ENCODE results near the gene FAM177A1. TPM values are rescaled to one million over a fixed set of nuclear protein-coding genes. Genes with fewer than 3 reads are reported as not detected.

FAM177A1 gene
- total and polyA plus RNA-seq, 2 of the 13 experiments (the other 11 are each of a cell fraction or from before 2014, with no cell fraction given): 72.9 to 119 TPM

DNA sequence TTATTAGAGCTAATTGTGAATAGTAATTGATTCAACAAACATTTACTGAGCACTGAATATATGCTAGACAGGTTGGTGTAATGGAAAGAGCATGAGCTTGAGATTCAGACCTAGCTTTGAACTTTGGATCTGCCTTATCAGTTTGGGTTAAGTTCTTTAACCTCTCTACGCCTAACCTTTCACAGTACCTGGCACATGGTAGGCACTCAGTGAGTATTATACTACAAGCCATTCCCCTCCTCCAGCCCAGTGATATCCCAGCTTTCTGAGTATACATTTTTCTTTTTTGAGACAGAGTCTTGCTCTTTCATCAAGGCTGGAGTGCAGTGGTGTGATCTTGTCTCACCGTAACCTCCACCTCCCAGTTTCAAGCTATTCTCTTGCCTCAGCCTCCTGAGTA, 32.0 kb downstream of the FAM177A1 start (continued):
- TF ChIP-seq, protein P1, sequence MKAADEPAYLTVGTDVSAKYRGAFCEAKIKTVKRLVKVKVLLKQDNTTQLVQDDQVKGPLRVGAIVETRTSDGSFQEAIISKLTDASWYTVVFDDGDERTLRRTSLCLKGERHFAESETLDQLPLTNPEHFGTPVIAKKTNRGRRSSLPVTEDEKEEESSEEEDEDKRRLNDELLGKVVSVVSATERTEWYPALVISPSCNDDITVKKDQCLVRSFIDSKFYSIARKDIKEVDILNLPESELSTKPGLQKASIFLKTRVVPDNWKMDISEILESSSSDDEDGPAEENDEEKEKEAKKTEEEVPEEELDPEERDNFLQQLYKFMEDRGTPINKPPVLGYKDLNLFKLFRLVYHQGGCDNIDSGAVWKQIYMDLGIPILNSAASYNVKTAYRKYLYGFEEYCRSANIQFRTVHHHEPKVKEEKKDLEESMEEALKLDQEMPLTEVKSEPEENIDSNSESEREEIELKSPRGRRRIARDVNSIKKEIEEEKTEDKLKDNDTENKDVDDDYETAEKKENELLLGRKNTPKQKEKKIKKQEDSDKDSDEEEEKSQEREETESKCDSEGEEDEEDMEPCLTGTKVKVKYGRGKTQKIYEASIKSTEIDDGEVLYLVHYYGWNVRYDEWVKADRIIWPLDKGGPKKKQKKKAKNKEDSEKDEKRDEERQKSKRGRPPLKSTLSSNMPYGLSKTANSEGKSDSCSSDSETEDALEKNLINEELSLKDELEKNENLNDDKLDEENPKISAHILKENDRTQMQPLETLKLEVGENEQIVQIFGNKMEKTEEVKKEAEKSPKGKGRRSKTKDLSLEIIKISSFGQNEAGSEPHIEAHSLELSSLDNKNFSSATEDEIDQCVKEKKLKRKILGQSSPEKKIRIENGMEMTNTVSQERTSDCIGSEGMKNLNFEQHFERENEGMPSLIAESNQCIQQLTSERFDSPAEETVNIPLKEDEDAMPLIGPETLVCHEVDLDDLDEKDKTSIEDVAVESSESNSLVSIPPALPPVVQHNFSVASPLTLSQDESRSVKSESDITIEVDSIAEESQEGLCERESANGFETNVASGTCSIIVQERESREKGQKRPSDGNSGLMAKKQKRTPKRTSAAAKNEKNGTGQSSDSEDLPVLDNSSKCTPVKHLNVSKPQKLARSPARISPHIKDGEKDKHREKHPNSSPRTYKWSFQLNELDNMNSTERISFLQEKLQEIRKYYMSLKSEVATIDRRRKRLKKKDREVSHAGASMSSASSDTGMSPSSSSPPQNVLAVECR (CRISPR knock-in tag; IDR thresholded peaks at IDR 0.05; ENCODE audit: borderline replicate concordance): peak; percentile 50; the same call in 1 of the 2 replicates
- TF ChIP-seq HNRNPH1 (optimal IDR thresholded peaks at IDR 0.05; ENCODE audit: low read depth, low read length) (no peak), POGZ (CRISPR knock-in tag; IDR thresholded peaks at IDR 0.05) (no peak), LCORL (IDR thresholded peaks at IDR 0.05) (no peak), LCORL (CRISPR knock-in tag; IDR thresholded peaks at IDR 0.05) (peak; percentile 62; the same call in 1 of the 2 replicates), SIX4 (CRISPR knock-in tag; IDR thresholded peaks at IDR 0.05) (no peak), PITX1 (CRISPR knock-in tag; IDR thresholded peaks at IDR 0.05) (peak; percentile 89), NR2C2 (CRISPR knock-in tag; IDR thresholded peaks at IDR 0.05; ENCODE audit: borderline replicate concordance) (0 out of 2 replicates have a peak, but pooled peaks have one; percentile 66), ZBTB3 (CRISPR knock-in tag; IDR thresholded peaks at IDR 0.05; ENCODE audit: borderline replicate concordance, low read depth) (no peak), ZFAT (CRISPR knock-in tag; conservative IDR thresholded peaks at IDR 0.05) (no peak), ZNF230 (CRISPR knock-in tag; IDR thresholded peaks at IDR 0.05) (no peak), DNMT1 (CRISPR knock-in tag; IDR thresholded peaks at IDR 0.05) (no peak), NAIF1 (CRISPR knock-in tag; IDR thresholded peaks at IDR 0.05; ENCODE audit: borderline replicate concordance) (no peak), KLF11 (CRISPR knock-in tag; IDR thresholded peaks at IDR 0.05) (no peak), ZNF605 (CRISPR knock-in tag; IDR thresholded peaks at IDR 0.05) (no peak), WIZ (CRISPR knock-in tag; IDR thresholded peaks at IDR 0.05) (0 out of 2 replicates have a peak, but pooled peaks have one; percentile 49), PAF1 (CRISPR knock-in tag; IDR thresholded peaks at IDR 0.05) (no peak), ZNF24 (IDR thresholded peaks at IDR 0.05) (no peak)
- TF ChIP-seq, protein P2, sequence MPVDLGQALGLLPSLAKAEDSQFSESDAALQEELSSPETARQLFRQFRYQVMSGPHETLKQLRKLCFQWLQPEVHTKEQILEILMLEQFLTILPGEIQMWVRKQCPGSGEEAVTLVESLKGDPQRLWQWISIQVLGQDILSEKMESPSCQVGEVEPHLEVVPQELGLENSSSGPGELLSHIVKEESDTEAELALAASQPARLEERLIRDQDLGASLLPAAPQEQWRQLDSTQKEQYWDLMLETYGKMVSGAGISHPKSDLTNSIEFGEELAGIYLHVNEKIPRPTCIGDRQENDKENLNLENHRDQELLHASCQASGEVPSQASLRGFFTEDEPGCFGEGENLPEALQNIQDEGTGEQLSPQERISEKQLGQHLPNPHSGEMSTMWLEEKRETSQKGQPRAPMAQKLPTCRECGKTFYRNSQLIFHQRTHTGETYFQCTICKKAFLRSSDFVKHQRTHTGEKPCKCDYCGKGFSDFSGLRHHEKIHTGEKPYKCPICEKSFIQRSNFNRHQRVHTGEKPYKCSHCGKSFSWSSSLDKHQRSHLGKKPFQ (CRISPR knock-in tag; IDR thresholded peaks at IDR 0.05; ENCODE audit: insufficient replicate concordance): peak; percentile 59
- TF ChIP-seq, protein P3, sequence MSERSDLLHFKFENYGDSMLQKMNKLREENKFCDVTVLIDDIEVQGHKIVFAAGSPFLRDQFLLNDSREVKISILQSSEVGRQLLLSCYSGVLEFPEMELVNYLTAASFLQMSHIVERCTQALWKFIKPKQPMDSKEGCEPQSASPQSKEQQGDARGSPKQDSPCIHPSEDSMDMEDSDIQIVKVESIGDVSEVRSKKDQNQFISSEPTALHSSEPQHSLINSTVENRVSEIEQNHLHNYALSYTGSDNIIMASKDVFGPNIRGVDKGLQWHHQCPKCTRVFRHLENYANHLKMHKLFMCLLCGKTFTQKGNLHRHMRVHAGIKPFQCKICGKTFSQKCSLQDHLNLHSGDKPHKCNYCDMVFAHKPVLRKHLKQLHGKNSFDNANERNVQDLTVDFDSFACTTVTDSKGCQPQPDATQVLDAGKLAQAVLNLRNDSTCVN (CRISPR knock-in tag; IDR thresholded peaks at IDR 0.05; ENCODE audit: borderline replicate concordance): no peak
- TF ChIP-seq, protein P4, sequence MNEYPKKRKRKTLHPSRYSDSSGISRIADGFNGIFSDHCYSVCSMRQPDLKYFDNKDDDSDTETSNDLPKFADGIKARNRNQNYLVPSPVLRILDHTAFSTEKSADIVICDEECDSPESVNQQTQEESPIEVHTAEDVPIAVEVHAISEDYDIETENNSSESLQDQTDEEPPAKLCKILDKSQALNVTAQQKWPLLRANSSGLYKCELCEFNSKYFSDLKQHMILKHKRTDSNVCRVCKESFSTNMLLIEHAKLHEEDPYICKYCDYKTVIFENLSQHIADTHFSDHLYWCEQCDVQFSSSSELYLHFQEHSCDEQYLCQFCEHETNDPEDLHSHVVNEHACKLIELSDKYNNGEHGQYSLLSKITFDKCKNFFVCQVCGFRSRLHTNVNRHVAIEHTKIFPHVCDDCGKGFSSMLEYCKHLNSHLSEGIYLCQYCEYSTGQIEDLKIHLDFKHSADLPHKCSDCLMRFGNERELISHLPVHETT (CRISPR knock-in tag; conservative IDR thresholded peaks at IDR 0.05): no peak
